ENCODE measurements around the gene ATG101. TPM values are rescaled to one million over a fixed set of nuclear protein-coding genes. Genes with fewer than 3 reads are reported as not detected.

Gene ATG101
- total RNA-seq, 1 experiment from 2014 or later: 48.6 TPM

- H3K4me1 ChIP-seq: peaks cover 15% of the 10 kb centered on the region; the same call in 1 of the 2 replicates
- no peaks in the 10 kb centered on the region for H3K9me3 ChIP-seq (replicated peaks)
- peaks cover 34% of the 10 kb centered on the region for H3K36me3 ChIP-seq
- no peak overlapping the region for H3K4me3 ChIP-seq
- no peak for DNase-seq
- H3K27ac ChIP-seq: no peak overlapping the region
- H3K27me3 ChIP-seq: no peaks in the 10 kb centered on the region
These were observed 5.4 kb downstream of the ATG101 start for GRCh38 chr12:52074971-52075724.

GRCh38 chr12:52076811-52077210 is 7.0 kb downstream of the ATG101 start:
- H3K27ac ChIP-seq: no peak overlapping the region
- H3K27me3 ChIP-seq: no peaks in the 10 kb centered on the region
- no peaks in the 10 kb centered on the region for H3K9me3 ChIP-seq (replicated peaks)
- H3K36me3 ChIP-seq: peaks cover 32% of the 10 kb centered on the region
- peaks cover 25% of the 10 kb centered on the region for H3K4me1 ChIP-seq
- no peak for DNase-seq
- no peak overlapping the region for H3K4me3 ChIP-seq

GRCh38 chr12:52078276-52078675 is 8.5 kb downstream of the ATG101 start:
- no peaks in the 10 kb centered on the region for H3K27me3 ChIP-seq
- H3K9me3 ChIP-seq (replicated peaks): no peaks in the 10 kb centered on the region
- no peak for DNase-seq
- peaks cover 31% of the 10 kb centered on the region for H3K36me3 ChIP-seq
- H3K27ac ChIP-seq: no peak overlapping the region
- no peak overlapping the region for H3K4me3 ChIP-seq
- peaks cover 35% of the 10 kb centered on the region for H3K4me1 ChIP-seq

- H3K27ac ChIP-seq: no peak within 1 kb of the TSS
- H3K4me3 ChIP-seq: no peak within 1 kb of the TSS
- no peaks in the 10 kb centered on the region for H3K9me3 ChIP-seq (replicated peaks)
- H3K27me3 ChIP-seq: no peaks in the 10 kb centered on the region
- H3K36me3 ChIP-seq: peaks cover 22% of the 10 kb centered on the region
- peaks cover 29% of the 10 kb centered on the region for H3K4me1 ChIP-seq
- no peak for DNase-seq
These were observed 10.0 kb downstream of the ATG101 start, which contains the start of gene SMIM41 for GRCh38 chr12:52079576-52080402. Gene SMIM41, plus strand, starts transcription at chr12:52079704. Its CDS starts 76 bp downstream, at chr12:52079780.

GRCh38 chr12:52080403-52081251 is 10.8 kb downstream of the ATG101 start:
- Histone ChIP-seq H3K27me3 (peaks cover 2% of the 10 kb centered on the region; the same call in 1 of the 2 replicates), H3K4me3 (no peak overlapping the region), H3K27ac (no peak overlapping the region; the same call in 1 of the 2 replicates), H3K36me3 (peaks cover 14% of the 10 kb centered on the region; the same call in 1 of the 2 replicates), H3K9me3 (replicated peaks) (no peaks in the 10 kb centered on the region), H3K4me1 (peaks cover 29% of the 10 kb centered on the region)
- no peak for DNase-seq

- H3K27ac ChIP-seq: peak overlapping the region; percentile 8
These were observed 11.5 kb downstream of the ATG101 start for GRCh38 chr12:52081263-52081733.

GRCh38 chr12:52082026-52082668 is 12.4 kb downstream of the ATG101 start:
- no peak overlapping the region; the same call in 1 of the 2 replicates for H3K27ac ChIP-seq
- no peaks in the 10 kb centered on the region for H3K9me3 ChIP-seq (replicated peaks)
- peaks cover 17% of the 10 kb centered on the region for H3K27me3 ChIP-seq
- no peak overlapping the region for H3K4me3 ChIP-seq
- peaks cover 29% of the 10 kb centered on the region for H3K4me1 ChIP-seq
- DNase-seq: peak in 1 of 2 experiments; percentile 39
- H3K36me3 ChIP-seq: peaks cover 2% of the 10 kb centered on the region; the same call in 1 of the 2 replicates

More at GRCh38 chr12:52081263-52081733, 11.5 kb downstream of the ATG101 start:
- Histone ChIP-seq H3K4me3 (no peak overlapping the region), H3K27me3 (peaks cover 9% of the 10 kb centered on the region), H3K36me3 (peaks cover 9% of the 10 kb centered on the region; the same call in 1 of the 2 replicates), H3K4me1 (peaks cover 29% of the 10 kb centered on the region), H3K9me3 (replicated peaks) (no peaks in the 10 kb centered on the region)
- peak; percentile 80 to 87 for DNase-seq

- peaks cover 29% of the 10 kb centered on the region for H3K4me1 ChIP-seq
- H3K27ac ChIP-seq: no peak overlapping the region
- no peak overlapping the region for H3K4me3 ChIP-seq
- no peaks in the 10 kb centered on the region for H3K9me3 ChIP-seq (replicated peaks)
- DNase-seq: no peak
- H3K27me3 ChIP-seq: peaks cover 20% of the 10 kb centered on the region
- no peaks in the 10 kb centered on the region for H3K36me3 ChIP-seq
These were observed 12.8 kb downstream of the ATG101 start for GRCh38 chr12:52082669-52082987.

GRCh38 chr12:52082988-52083637 is 13.3 kb downstream of the ATG101 start:
- H3K4me1 ChIP-seq: peaks cover 29% of the 10 kb centered on the region
- H3K9me3 ChIP-seq (replicated peaks): no peaks in the 10 kb centered on the region
- no peak overlapping the region for H3K4me3 ChIP-seq
- no peaks in the 10 kb centered on the region for H3K36me3 ChIP-seq
- peaks cover 24% of the 10 kb centered on the region for H3K27me3 ChIP-seq
- H3K27ac ChIP-seq: no peak overlapping the region
- DNase-seq: peak; percentile 66 to 85

- Histone ChIP-seq H3K27ac (no peak overlapping the region), H3K4me3 (no peak overlapping the region), H3K9me3 (replicated peaks) (no peaks in the 10 kb centered on the region), H3K4me1 (peaks cover 29% of the 10 kb centered on the region), H3K27me3 (peaks cover 29% of the 10 kb centered on the region), H3K36me3 (no peaks in the 10 kb centered on the region)
- DNase-seq: no peak
These were observed 13.8 kb downstream of the ATG101 start for GRCh38 chr12:52083638-52083996.

GRCh38 chr12:52084491-52085231 is 14.9 kb downstream of the ATG101 start:
- Histone ChIP-seq H3K36me3 (no peaks in the 10 kb centered on the region), H3K27me3 (peaks cover 38% of the 10 kb centered on the region), H3K4me3 (no peak overlapping the region), H3K27ac (no peak overlapping the region), H3K9me3 (replicated peaks) (no peaks in the 10 kb centered on the region), H3K4me1 (peaks cover 29% of the 10 kb centered on the region)
- DNase-seq: no peak

GRCh38 chr12:52085682-52086180 is 16.0 kb downstream of the ATG101 start:
- H3K9me3 ChIP-seq (replicated peaks): no peaks in the 10 kb centered on the region
- H3K27ac ChIP-seq: no peak overlapping the region
- H3K27me3 ChIP-seq: peaks cover 38% of the 10 kb centered on the region
- H3K4me3 ChIP-seq: no peak overlapping the region
- H3K36me3 ChIP-seq: no peaks in the 10 kb centered on the region
- peaks cover 22% of the 10 kb centered on the region for H3K4me1 ChIP-seq
- DNase-seq: no peak

- Histone ChIP-seq H3K36me3 (no peaks in the 10 kb centered on the region), H3K9me3 (replicated peaks) (no peaks in the 10 kb centered on the region), H3K27ac (no peak overlapping the region), H3K4me3 (no peak overlapping the region), H3K4me1 (peaks cover 16% of the 10 kb centered on the region), H3K27me3 (peaks cover 43% of the 10 kb centered on the region)
- DNase-seq: no peak
These were observed 16.6 kb downstream of the ATG101 start for GRCh38 chr12:52086366-52086765.

All from SJCRH30 (cell line).